Left ventricle myocardium inferior (tissue), 1 donor: ENCODE measurements around the gene ZNF780A. TPM values are rescaled to one million over a fixed set of nuclear protein-coding genes. Genes with fewer than 3 reads are reported as not detected.

ENCODE experiments used
- DNase-seq: peaks from one replicate; pipeline ENCODE4 v3.0.0-alpha.2; 2020
- H3K27ac ChIP-seq: fragments of 200-600 bp; replicated peaks from 2 replicates; pipeline ENCODE4 v1.8.0; 2021
- H3K27me3 ChIP-seq: fragments of 200-600 bp; 2 replicates; pipeline ENCODE4 v1.8.0; 2021; ENCODE audit warnings: low read depth
- H3K36me3 ChIP-seq: fragments of 200-600 bp; 2 replicates; pipeline ENCODE4 v1.8.0; 2021
- H3K4me1 ChIP-seq: fragments of 200-600 bp; 2 replicates; pipeline ENCODE4 v1.8.0; 2021
- H3K4me3 ChIP-seq: fragments of 200-600 bp; 2 replicates; pipeline ENCODE4 v1.8.0; 2021; ENCODE audit warnings: mild to moderate bottlenecking, moderate library complexity
- H3K9me3 ChIP-seq: fragments of 200-600 bp; replicated peaks from 2 replicates; pipeline ENCODE4 v1.8.0; 2021
- intact Hi-C: fragments of 100-400 bp; cut with micrococcal nuclease; formaldehyde crosslinking; loops from one replicate; pipeline ENCODE4 v1.11.0; 2022
- long read RNA-seq: library from polyadenylated mRNA; unstranded; transcript quantifications from one replicate; pipeline ENCODE4 v2.0.0, GENCODE V29; 2021
- total RNA-seq: library from RNA; stranded (reverse); fragmentation: NEBNext Ultra II Directional; extraction: Animal tissue kit (Norgen Biotek cat#: 25700); gene quantifications from one replicate; pipeline ENCODE4 v1.2.1, GENCODE V29; 2021
- TF ChIP-seq, protein P1 (sequence below): fragments of 200-600 bp; IDR thresholded peaks from 2 replicates; pipeline ENCODE4 v1.8.0; 2021; ENCODE audit warnings: antibody characterized with exemption, mild to moderate bottlenecking, borderline replicate concordance
- donor health status: DM: no; HTN: yes; CAD: no; lungs with severe emphysema.

ZNF780A gene
- total RNA-seq: 10.3 TPM
- long read RNA-seq, full-length matches to known transcripts: 4 of 6 reads
- long read RNA-seq, partial matches to known transcripts: 1 of 6 reads
- long read RNA-seq, other reads (novel, unspliced or antisense): 1 of 6 reads

DNA sequence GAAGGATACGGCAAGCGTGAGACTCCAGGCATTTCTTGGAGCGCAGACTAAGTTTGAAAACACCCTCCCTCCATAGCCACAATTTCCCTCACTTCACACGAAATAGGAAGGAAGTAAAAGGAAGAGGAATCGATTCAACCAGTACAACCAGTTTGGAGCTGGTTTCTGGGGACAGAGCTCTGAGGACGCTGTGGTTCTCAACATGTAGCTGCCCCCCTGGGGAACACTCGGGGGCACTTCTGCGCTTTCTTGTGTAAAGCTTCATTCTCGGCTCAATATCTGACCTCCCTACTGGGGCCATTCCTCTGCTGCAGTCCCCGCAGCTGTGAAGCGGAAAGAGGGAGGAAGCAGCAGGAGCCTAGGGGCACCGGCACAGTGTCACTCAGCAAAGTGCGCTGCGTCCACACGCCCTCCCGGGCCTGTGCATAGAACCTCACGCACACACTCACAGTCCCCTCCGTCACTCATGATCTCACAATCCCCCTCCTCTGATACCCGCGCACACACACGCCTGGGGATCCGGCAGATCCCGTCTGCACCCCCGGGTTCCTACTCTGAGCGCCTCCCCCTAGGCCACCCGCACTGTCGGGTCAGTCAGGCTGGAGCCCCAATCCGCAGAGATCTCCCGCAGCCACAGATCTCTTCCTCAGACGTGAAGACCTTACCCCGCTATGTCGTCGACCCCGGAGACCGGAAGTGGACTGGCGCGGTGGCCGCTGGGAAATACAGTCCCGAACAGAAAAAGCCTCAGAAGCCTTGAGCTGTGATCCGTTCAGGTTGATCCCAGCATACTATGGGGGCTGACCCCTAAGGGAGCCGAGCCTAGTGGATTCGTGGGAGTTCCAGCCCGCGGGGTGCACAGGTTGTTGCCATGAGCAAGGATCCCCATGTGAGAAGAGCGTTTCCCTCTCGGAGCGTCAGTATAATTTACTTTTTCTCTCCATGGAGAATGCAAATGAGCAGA lies at the start of gene ZNF780A:
ZNF780A (minus strand) TSS at position 703 of the 964 bp plus-strand sequence. CDS start 6,190 bp downstream, outside the sequence.
- Histone ChIP-seq H3K27ac (peak within 1 kb of the TSS; percentile 93), H3K9me3 (no peaks in the 10 kb centered on the region), H3K27me3 (peaks cover 10% of the 10 kb centered on the region), H3K4me1 (peaks cover 24% of the 10 kb centered on the region), H3K36me3 (no peaks in the 10 kb centered on the region), H3K4me3 (peak within 1 kb of the TSS; percentile 77)
- TF ChIP-seq, protein P1, sequence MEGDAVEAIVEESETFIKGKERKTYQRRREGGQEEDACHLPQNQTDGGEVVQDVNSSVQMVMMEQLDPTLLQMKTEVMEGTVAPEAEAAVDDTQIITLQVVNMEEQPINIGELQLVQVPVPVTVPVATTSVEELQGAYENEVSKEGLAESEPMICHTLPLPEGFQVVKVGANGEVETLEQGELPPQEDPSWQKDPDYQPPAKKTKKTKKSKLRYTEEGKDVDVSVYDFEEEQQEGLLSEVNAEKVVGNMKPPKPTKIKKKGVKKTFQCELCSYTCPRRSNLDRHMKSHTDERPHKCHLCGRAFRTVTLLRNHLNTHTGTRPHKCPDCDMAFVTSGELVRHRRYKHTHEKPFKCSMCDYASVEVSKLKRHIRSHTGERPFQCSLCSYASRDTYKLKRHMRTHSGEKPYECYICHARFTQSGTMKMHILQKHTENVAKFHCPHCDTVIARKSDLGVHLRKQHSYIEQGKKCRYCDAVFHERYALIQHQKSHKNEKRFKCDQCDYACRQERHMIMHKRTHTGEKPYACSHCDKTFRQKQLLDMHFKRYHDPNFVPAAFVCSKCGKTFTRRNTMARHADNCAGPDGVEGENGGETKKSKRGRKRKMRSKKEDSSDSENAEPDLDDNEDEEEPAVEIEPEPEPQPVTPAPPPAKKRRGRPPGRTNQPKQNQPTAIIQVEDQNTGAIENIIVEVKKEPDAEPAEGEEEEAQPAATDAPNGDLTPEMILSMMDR: no peak
- intact Hi-C loops: no loop called here
- peak; percentile 78 for DNase-seq

DNA sequence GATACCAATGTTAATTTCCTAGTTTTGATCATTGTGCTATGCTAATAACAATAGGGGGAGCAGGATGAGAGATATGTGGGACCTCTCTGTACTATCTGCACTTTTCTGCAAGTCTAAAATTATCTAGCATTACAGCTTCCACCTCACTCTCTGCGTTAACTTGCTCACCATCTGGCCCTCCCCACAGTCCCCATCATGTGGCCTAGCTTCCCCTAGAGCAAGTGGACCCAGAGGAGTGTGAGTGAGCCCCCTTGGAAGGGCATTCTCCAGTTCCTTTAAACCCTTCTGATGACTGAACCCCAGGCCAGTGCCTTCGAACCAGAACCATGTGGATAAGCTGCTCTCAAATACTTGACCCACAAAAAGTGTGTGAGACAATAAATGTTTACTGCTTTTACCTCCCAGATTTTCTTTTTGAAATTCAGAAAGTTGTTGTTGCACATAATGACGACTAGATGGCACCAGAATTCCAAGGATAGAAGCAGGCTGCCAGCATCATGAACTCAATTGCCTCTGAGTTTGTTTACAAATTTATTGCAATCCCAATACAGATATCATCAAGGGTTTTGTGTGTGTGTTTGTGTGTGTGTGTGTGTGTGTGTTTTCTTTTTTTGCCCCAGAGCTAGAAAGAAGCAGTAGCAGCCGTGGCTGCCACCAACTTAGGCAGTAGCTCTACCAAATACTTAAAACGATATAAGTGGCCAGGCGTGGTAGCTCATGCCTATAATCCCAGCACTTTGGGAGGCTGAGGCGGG lies 49.0 kb upstream of the ZNF780A start:
- Histone ChIP-seq H3K9me3 (peaks cover 7% of the 10 kb centered on the region), H3K27ac (no peak overlapping the region), H3K27me3 (peaks cover 33% of the 10 kb centered on the region), H3K36me3 (no peaks in the 10 kb centered on the region), H3K4me3 (no peak overlapping the region), H3K4me1 (peaks cover 14% of the 10 kb centered on the region)
- intact Hi-C loops: loop anchor here (5.0 kb wide), 1 partner anchor 83 kb away; no protein-coding TSS in a partner anchor
- DNase-seq: no peak
- TF ChIP-seq, protein P1: peak; percentile 81

DNA sequence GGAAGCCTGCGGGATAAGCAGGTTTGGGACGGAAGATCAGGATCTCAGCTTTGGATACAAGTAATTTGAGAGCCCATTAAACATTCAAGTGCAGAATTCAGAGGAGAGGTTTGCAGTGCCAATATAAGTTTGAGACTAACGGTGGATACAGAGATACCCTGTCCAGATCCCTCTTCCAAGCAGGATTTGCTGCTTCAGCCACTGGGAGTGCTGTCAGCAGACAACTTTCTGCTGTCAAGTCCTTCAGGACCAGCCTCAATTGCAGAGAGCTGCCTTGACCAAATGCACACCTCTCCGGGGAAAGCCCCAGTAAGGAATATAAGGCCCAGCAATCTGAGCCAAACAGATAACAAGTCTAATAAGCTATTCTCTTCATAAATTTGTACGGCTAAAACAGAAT lies 46.1 kb upstream of the ZNF780A start:
- DNase-seq: no peak
- Histone ChIP-seq H3K27me3 (peaks cover 61% of the 10 kb centered on the region), H3K9me3 (peaks cover 7% of the 10 kb centered on the region), H3K36me3 (no peaks in the 10 kb centered on the region), H3K4me3 (no peak overlapping the region), H3K27ac (no peak overlapping the region), H3K4me1 (no peaks in the 10 kb centered on the region)
- intact Hi-C loops: loop anchor here (5.0 kb wide), 1 partner anchor 85 kb away; no protein-coding TSS in a partner anchor
- TF ChIP-seq, protein P1: no peak

DNA sequence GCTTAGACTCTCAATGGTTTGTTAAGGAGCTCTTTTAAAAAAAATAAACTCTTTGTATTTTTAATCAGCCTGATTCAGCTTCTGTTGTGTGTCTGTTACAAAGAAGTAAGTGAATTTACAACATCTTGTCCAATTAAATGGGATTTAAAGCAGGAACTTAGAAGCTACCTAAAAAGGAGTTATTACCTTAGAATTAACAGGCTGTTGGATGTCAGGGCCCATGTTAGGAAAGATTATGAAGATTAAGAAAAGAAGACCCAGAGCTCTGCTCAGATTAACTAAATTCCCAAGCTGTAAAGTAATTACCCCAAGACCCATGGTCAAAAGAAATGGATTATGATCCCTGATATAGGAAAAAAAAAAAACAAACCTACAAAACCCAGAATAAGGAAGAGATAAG lies 44.1 kb upstream of the ZNF780A start:
- Histone ChIP-seq H3K27me3 (peaks cover 72% of the 10 kb centered on the region), H3K4me3 (no peak overlapping the region), H3K9me3 (peaks cover 22% of the 10 kb centered on the region), H3K27ac (no peak overlapping the region), H3K4me1 (no peaks in the 10 kb centered on the region), H3K36me3 (no peaks in the 10 kb centered on the region)
- TF ChIP-seq, protein P1: no peak
- DNase-seq: no peak
- intact Hi-C loops: loop anchor here (5.0 kb wide), 1 partner anchor 87 kb away; no protein-coding TSS in a partner anchor

DNA sequence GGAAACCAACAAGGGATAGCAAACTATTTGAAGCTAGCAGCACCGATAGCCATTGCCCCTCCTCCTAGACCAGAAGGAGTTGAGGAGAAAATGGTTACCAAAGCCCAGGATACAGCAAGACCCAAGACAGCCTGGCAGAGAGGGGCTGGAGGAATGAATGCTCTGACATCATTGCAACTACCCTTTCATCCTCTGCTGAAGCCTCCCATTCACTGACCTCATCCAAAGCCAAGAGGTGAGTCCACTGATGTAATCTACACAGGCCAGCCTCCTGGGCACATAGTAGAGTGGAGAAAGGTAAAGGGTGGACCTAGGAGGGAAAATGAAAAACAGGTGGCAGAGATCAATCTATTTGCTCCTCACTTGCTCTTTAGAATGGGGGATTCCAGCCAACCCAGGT lies 42.7 kb upstream of the ZNF780A start:
- TF ChIP-seq, protein P1: no peak
- Histone ChIP-seq H3K4me1 (no peaks in the 10 kb centered on the region), H3K27ac (no peak overlapping the region), H3K36me3 (no peaks in the 10 kb centered on the region), H3K4me3 (no peak overlapping the region), H3K9me3 (peaks cover 23% of the 10 kb centered on the region), H3K27me3 (peaks cover 86% of the 10 kb centered on the region)
- intact Hi-C loops: no loop called here
- no peak for DNase-seq
